Measurements from ENCODE around the gene ADRM1. TPM values are rescaled to one million over a fixed set of nuclear protein-coding genes. Genes with fewer than 3 reads are reported as not detected.

Gene ADRM1
- total RNA-seq, 1 experiment from 2014 or later = 263 TPM

DNA sequence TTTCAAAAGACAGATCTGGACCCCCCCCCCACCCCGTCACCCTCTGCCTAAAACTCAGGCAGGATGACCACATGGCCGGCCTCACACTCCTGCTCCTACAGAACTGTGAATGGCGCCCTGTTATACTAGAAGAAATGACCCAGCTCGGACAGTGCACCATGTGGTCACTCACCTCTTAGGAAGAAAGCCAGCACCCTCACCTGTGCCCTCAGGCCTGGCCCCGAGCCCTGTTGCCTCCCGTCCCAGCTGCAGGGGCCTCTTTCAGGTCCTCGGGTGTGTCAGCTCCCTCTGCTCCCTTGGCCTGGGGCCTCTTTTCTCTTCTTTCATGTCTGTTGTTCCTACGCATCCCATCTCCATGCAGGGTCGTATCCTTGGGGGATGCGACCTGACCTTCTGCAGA is 40.7 kb upstream of the ADRM1 start:
- no peaks in the 10 kb centered on the region for H3K4me1 ChIP-seq
- DNase-seq = no peak
- intact Hi-C loops (cut with micrococcal nuclease; ENCODE audit: unreplicated experiment) = no loop called here
- Mint-ChIP-seq H3K4me3 (ENCODE audit: unreplicated experiment) (no peak overlapping the region), H3K27ac (ENCODE audit: unreplicated experiment) (no peak overlapping the region), H3K9me3 (ENCODE audit: unreplicated experiment) (no peaks in the 10 kb centered on the region), H3K4me1 (ENCODE audit: low read depth, unreplicated experiment) (no peaks in the 10 kb centered on the region), H3K36me3 (ENCODE audit: insufficient read depth, unreplicated experiment) (peaks cover 99% of the 10 kb centered on the region), H3K27me3 (ENCODE audit: insufficient read depth, unreplicated experiment) (no peaks in the 10 kb centered on the region)
- CTCF ChIA-PET = no interaction called here
- H3K36me3 ChIP-seq (ENCODE audit: control insufficient read depth, insufficient read depth, low read length) = peaks cover 11% of the 10 kb centered on the region
- POLR2A ChIA-PET = no interaction called here
- no TSS peak for BruUV-seq (replicated peaks)
- H3K4me3 ChIP-seq (ENCODE audit: low read depth, low read length) = no peak overlapping the region
- H3K9me3 ChIP-seq = no peaks in the 10 kb centered on the region
- no peak for TF ChIP-seq CTCF (IDR thresholded peaks at IDR 0.05; ENCODE audit: insufficient read depth in 1 of 2, low read depth in 1 of 2, low read length in 1 of 2, severe bottlenecking in 1 of 2, unreplicated experiment in 1 of 2)
- H3K27me3 ChIP-seq (replicated peaks; ENCODE audit: control insufficient read depth, insufficient read depth, low read length) = no peaks in the 10 kb centered on the region

DNA sequence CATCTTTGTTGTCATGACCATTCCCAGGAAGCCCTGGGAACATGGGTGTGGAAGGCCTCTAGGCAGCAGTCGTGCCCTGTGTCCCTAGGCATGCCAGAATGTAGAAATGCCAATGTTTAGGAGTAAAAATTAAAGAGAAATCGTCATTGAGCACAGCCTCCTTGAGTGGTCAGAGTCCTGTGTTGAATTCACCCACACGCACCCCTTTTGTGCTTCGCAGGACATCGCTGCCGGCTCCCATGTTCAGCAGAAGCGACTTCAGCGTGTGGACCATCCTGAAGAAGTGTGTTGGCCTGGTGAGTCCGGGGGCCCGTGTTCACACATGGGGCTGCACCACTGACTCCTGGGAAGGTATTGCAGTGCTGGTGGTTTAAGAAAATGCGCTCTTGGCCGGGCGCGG is 39.4 kb upstream of the ADRM1 start:
- POLR2A ChIA-PET = no interaction called here
- peaks cover 11% of the 10 kb centered on the region for H3K36me3 ChIP-seq (ENCODE audit: control insufficient read depth, insufficient read depth, low read length)
- no peaks in the 10 kb centered on the region for H3K9me3 ChIP-seq
- no peaks in the 10 kb centered on the region for H3K4me1 ChIP-seq
- no peaks in the 10 kb centered on the region for H3K27me3 Mint-ChIP-seq (ENCODE audit: insufficient read depth, unreplicated experiment)
- H3K4me3 ChIP-seq (ENCODE audit: low read depth, low read length) = no peak overlapping the region
- DNase-seq = no peak
- intact Hi-C loops (cut with micrococcal nuclease; ENCODE audit: unreplicated experiment) = no loop called here
- no peak overlapping the region for H3K4me3 Mint-ChIP-seq (ENCODE audit: unreplicated experiment)
- no peaks in the 10 kb centered on the region for H3K4me1 Mint-ChIP-seq (ENCODE audit: low read depth, unreplicated experiment)
- no TSS peak for BruUV-seq (replicated peaks)
- no peak for TF ChIP-seq CTCF (IDR thresholded peaks at IDR 0.05; ENCODE audit: insufficient read depth in 1 of 2, low read depth in 1 of 2, low read length in 1 of 2, severe bottlenecking in 1 of 2, unreplicated experiment in 1 of 2)
- no peaks in the 10 kb centered on the region for H3K27me3 ChIP-seq (replicated peaks; ENCODE audit: control insufficient read depth, insufficient read depth, low read length)
- H3K27ac Mint-ChIP-seq (ENCODE audit: unreplicated experiment) = no peak overlapping the region
- H3K36me3 Mint-ChIP-seq (ENCODE audit: insufficient read depth, unreplicated experiment) = peaks cover 92% of the 10 kb centered on the region
- CTCF ChIA-PET = no interaction called here
- H3K9me3 Mint-ChIP-seq (ENCODE audit: unreplicated experiment) = no peaks in the 10 kb centered on the region

GRCh38 chr20:62265365-62265764 is 37.4 kb upstream of the ADRM1 start:
- Histone ChIP-seq H3K4me1 (no peaks in the 10 kb centered on the region), H3K9me3 (no peaks in the 10 kb centered on the region), H3K36me3 (ENCODE audit: control insufficient read depth, insufficient read depth, low read length) (peaks cover 13% of the 10 kb centered on the region), H3K27me3 (replicated peaks; ENCODE audit: control insufficient read depth, insufficient read depth, low read length) (no peaks in the 10 kb centered on the region), H3K4me3 (ENCODE audit: low read depth, low read length) (no peak overlapping the region)
- intact Hi-C loops (cut with micrococcal nuclease; ENCODE audit: unreplicated experiment) = no loop called here
- TF ChIP-seq CTCF (IDR thresholded peaks at IDR 0.05; ENCODE audit: insufficient read depth in 1 of 2, low read depth in 1 of 2, low read length in 1 of 2, severe bottlenecking in 1 of 2, unreplicated experiment in 1 of 2) = no peak
- CTCF ChIA-PET = no interaction called here
- Mint-ChIP-seq H3K27me3 (ENCODE audit: insufficient read depth, unreplicated experiment) (no peaks in the 10 kb centered on the region), H3K4me1 (ENCODE audit: low read depth, unreplicated experiment) (peaks cover 8% of the 10 kb centered on the region), H3K36me3 (ENCODE audit: insufficient read depth, unreplicated experiment) (peaks cover 84% of the 10 kb centered on the region), H3K4me3 (ENCODE audit: unreplicated experiment) (no peak overlapping the region), H3K9me3 (ENCODE audit: unreplicated experiment) (no peaks in the 10 kb centered on the region), H3K27ac (ENCODE audit: unreplicated experiment) (no peak overlapping the region)
- no peak for DNase-seq
- BruUV-seq (replicated peaks) = no TSS peak
- POLR2A ChIA-PET = no interaction called here
